ENCODE data around the gene CCDC92.

Gene CCDC92, protein sequence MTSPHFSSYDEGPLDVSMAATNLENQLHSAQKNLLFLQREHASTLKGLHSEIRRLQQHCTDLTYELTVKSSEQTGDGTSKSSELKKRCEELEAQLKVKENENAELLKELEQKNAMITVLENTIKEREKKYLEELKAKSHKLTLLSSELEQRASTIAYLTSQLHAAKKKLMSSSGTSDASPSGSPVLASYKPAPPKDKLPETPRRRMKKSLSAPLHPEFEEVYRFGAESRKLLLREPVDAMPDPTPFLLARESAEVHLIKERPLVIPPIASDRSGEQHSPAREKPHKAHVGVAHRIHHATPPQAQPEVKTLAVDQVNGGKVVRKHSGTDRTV

DNA sequence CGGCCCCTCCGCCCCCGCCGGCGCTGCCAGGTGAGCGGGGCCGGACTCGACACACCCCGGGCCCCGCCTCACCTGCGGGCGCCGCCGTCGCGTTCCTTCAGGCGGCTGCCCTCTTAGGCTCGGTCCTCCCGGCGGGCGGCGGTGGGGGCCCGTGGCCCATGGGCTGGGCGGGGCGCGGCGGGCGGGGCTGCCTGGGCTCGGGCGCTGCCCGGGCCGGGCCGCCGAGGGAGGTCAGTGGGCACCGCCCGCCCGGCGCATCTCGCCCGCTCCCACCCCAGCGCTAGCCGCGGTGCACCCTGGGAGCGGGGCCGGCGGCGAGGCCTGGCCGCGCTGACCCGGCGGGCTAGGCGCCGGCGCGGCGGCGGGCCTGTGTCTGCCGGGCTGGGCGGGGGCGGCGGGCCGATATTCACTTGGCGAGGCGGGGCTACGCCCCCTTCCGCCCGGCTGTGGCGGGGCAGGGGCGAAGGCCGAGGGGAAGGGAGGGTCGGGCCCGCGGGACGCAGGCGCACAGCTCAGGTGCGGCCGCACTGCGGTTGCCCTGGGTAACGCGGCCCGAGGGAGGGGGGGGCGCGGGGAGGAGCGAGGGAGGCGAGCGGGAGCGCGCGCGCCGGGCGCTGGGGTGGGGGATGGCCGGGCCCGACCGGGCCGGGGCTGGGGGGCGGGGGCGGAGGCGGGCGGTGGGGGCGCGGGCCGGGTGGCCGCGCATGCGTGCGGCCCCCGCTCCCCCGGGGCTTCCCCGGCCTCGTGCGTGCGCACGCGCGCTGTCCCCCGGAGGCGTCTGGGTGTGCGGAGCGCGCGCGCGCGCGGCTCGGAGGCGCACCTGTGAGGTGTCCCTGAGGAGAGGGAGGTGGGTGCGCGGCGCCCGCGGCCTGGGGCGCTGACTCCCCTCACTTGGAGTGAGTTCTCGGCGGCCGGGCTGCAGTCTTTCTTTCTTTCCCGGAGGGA lies at the start of gene CCDC92, which contains the start of gene ZNF664:
Gene CCDC92, minus strand, starts transcription at position 375 of the 945 bp plus-strand sequence. CDS start 28,526 bp downstream, outside the sequence.
Gene ZNF664, plus strand, starts transcription at position 759 of the 945 bp plus-strand sequence. CDS start 38,930 bp downstream, outside the sequence.
- DNase-seq (ENCODE audit: low read depth in 2 of 2): peak; percentile 90 to 92

DNA sequence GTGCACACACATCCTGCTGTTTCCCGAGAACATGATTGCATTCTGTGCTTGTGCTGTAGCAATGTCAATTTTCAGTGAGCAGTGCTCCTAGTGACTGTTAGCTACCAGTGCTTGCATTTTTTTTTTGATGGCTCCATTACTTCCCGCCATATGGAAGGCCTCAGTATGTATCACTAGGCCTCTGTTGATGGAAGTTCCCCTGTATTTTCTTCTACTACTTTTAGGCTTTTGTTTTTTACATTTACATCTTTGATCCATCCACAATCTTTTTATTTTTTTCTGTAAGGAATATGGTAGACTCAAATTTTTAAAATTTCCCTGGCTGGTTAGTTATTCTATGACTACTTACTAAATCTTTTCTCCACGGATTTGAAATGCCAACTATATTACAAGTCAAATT lies 49.5 kb upstream of the CCDC92 start:
- DNase-seq (ENCODE audit: low read depth in 2 of 2): no peak

DNA sequence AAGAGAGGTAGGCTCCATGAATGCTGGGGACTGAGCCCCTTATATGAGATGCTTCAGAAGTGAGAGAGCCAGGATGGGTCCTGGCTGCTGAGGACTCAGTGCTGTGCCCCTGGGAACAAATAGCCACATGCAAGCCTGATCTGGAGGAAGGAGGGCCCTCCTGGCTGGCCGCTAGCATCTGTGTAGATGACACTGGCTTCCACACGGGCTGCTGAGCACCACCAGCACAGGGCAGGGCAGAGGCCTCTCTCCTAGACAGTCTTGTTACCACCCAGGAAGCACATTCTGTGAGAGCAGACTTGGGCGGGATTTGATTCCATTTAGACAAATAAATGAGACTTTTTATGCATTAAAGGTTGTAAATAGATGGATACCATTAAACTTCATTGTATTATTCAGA lies 48.4 kb upstream of the CCDC92 start:
- DNase-seq (ENCODE audit: low read depth in 2 of 2): no peak

DNA sequence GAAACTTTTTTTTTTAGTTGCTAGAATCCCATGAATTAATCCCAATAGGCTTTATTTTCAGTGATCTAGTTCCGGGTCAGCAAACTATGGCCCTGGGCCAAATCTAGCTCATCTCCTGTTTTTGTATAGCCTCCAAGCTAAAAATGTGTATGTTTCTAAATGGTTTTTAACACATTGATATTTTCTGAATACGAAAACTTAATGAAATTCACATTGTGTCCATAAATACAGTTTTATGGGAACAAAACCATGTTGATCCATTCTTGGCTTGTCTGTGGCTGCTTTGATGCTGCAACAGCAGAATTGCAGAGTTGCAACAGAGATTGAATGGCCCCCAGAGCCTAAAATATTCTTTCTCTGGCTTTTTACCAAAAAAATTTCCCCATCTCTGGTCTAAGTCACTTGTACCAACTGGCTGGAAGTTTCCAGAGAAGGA lies 47.9 kb upstream of the CCDC92 start:
- no peak for DNase-seq (ENCODE audit: low read depth in 2 of 2)

DNA sequence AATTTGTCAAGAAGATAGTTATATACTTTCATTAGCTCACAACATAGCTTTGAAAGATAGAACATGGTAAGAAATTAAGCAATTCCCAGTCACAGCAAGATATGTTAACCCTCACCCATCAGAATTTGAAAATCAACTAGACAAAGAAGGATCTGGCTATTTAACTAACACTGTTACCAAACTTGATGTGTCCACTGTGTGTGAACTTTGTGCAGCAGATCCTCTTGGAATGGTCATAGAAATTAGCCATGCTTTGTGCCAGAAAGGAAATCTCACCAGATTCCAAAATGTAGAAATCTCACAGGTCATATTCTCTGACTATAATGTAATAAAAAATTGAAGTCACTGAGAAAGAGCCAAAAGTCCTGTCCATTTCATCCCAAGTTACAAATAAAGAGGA lies 46.5 kb upstream of the CCDC92 start:
- no peak for DNase-seq (ENCODE audit: low read depth in 2 of 2)

DNA sequence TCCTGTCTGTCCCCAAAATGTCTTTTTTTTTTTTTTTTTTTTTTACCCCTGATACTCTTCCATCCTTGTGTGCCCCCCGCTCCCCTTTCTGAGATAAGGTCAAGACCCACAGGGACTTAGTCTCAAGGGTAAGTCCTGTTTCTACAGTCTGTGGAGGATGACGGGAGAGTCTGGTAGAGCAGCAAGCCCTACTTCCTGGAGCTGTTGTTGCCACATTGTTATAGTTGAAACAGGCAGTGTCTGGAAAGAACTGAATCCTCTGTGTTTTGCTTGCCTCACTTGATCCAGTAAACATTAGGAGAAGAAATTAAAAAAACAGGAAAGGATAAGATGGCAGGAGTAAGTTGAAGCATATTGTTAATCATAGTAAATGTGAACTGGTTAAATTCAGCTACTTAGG lies 45.9 kb upstream of the CCDC92 start:
- no peak for DNase-seq (ENCODE audit: low read depth in 2 of 2)

DNA sequence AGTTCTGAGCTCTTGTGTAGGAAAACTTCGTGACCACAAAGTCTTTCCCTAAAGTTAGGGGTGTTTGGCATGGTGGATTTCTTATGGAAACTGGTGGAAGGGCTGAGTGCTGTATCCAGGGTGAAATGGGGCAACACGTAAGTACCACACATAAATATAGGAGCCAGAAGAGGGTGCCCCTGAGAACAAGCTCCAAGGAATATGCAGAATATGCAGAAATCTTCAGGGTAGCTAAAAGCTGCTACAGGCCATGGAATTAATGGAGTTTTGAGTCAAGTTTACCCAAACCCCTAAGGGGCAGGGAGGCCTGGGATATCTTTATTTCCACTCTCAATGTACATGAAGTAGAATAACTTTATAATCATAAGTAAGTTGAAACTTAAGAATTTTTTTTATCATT lies 44.4 kb upstream of the CCDC92 start:
- no peak for DNase-seq (ENCODE audit: low read depth in 2 of 2)

DNA sequence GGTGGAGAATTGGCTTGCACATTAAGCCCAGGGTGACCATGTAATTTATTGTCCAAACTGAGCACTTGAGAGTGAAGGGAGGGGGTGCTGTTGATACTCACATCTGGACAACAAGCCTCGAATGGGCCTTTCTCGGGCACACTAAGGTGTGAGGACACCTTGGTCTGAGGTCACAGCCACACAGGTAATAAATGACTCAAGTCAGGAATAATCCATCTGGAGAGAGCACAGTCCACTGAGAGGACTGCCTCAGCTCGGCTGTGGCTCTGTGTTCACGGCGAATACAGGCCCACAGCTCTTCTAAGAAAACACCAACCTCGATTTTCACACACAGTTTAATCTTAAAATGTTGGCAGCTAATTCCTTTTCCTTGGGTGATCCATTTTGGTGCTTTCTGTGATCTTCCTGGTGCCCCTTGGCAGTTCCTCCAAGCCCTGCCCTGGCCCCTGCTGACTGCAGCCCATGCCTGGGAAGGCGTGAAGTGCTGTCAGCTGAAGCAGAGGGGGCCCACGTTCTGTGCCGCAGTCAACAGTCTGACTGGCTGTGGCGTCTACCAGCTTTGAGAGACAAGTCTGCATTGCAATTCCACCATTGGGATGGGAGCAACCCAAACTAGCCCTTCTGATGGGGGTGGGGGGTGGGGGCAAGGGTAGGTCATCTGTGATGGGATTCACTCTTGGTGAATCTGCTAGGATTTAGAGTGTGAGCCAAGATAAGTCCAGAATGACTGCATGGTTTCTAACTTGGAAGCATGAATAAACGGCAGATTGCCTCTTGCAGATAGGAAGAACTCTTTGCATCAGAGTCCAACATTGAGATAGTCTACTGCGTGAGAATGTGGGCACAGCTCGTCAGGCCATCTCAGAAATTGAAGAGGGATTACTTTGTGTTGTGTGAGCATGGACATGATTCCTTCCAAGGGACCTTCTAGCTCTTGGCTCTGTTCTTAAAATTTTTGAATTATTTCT lies 43.1 kb upstream of the CCDC92 start:
- no peak for DNase-seq (ENCODE audit: low read depth in 2 of 2)

DNA sequence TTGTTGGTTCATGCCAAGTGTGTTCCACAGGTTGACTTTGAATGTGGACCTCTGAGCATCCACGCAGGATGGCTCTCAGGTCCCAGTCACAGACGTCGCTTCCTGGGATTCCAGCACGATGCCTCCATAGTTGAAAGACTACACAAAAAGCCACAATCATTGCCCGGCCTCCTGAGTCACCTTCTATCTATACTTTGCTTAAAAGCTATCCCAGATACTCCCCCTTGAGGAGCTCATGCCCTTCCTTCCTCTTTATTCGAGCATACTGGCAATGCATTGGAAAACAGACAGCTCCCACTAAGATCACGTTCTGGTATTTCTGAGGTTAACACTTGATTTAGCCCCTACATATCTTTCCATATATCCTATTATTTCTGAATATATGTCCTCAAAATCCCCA lies 40.4 kb upstream of the CCDC92 start:
- DNase-seq (ENCODE audit: low read depth in 2 of 2): no peak

DNA sequence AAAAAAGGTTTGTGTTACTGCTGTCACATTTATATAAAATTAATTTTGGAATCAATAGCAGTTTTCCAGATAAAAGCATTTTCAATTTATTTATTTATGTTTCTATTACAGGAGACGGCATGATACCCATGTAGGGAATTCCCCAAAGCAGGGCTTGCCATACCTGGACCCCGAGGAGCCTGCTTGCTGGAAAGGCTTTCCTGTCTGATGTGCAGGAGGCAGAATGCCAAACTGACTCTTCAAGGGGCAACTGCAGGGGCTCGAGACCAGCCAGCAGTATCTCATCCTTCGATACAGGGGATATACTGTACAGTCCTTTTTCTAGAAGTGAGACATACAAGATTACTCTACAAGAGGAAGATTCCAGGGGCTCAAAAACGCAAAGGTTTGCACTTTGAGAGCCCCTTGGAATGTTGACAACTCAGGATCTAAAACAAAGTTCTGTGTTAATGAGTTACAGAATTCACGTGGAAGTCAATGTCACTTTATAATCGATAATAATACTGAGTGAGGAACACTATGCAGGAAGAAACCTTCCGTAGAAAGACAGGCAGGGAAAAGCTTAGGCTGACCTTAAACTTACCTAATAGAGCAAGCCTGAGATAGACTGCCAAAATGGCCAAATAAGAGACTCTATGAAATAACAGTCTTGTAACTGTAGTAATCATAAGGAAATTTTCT lies 38.9 kb upstream of the CCDC92 start:
- no peak for DNase-seq (ENCODE audit: low read depth in 2 of 2)

DNA sequence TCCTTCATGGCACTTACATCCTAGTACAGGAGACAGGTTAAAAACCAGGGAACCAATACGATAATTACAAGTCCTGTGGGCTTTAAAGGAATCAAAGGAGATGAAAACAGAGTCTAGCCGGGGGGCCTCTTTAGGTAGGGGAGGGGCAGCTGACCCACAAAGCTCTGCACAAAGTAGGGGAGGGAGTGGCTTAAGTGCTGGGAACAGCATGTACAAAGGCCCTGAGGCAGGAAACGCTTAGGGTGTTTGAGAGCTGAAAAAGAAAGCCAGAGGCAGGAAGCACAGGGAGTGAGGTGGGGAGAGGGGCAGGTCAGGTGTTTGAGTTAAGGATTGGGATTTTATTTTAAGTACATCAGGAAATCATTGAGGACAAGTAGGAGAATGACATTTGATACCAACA lies 38.1 kb upstream of the CCDC92 start:
- DNase-seq (ENCODE audit: low read depth in 2 of 2): no peak

DNA sequence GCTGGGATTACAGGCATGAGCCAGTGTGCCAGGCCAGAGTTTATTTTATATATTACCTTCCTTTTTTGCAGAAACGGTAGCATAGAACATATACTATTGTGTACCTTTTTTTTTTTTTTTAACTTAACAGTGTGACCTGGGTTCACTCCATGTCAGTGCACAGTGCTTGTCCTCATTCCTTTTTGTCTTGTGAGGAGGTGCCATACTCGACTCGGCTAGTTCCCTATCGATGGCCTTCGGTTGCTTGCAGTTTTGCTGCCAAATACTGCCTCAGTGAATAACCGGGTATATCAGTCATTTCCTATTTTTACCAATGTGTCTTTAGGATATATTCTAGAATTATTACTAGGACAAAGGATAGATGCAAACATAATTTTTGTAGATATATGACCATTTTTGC lies 37.1 kb upstream of the CCDC92 start:
- DNase-seq (ENCODE audit: low read depth in 2 of 2): no peak

DNA sequence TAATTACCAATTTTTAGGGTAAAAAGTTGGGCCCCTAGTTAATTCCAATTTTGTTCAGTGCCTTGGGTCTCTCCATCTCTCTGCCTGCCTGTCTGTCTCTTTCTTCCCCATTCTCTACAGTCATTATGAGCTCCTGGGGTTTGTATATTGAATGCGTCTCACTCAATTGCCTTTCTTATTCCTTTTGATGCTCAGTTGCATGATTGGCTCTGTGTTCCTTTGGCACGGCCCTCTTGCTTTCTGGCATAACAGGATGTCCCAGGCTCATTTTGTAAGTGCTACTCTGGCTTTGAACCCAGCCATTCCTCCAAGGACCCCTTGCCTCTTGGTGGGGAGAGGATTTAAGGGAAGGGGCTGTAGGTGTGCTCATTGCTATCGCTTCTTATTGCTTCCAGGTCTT lies 36.0 kb upstream of the CCDC92 start:
- no peak for DNase-seq (ENCODE audit: low read depth in 2 of 2)

DNA sequence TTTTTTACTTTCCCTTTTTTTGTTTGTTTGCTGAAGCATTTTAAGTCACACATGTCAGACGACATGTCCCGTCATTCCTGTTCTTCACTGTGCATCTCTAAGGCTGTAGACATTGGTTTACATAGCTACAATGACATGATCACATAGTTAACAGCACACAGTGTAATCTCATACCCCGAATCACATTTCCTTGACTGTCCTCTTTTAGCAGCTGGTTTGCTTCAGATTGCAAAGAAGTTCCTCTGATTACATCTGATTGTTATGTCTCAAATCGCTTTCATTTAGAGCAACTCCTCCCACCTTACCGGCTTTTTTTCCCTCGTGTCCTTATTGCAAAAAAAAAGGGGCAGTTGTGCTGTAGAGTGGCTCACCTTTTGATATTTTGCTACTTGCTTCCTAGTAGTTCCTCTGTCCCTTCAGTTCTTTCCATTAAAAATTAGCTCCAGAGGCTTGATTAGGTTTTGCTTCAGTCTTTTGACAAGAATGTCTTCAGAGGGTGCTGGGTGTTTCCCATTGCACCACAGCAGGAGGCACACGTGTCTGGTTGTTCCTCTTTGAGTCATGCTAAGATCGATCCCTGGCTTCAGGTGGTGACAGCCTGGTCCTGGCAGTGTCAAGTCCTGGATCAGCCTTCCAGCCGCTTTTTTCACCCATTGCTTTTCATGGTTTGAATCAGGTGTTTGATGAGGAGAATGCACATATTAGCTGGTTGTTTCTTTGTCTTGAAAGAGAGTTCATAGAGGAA lies 35.4 kb upstream of the CCDC92 start:
- no peak for DNase-seq (ENCODE audit: low read depth in 2 of 2)

DNA sequence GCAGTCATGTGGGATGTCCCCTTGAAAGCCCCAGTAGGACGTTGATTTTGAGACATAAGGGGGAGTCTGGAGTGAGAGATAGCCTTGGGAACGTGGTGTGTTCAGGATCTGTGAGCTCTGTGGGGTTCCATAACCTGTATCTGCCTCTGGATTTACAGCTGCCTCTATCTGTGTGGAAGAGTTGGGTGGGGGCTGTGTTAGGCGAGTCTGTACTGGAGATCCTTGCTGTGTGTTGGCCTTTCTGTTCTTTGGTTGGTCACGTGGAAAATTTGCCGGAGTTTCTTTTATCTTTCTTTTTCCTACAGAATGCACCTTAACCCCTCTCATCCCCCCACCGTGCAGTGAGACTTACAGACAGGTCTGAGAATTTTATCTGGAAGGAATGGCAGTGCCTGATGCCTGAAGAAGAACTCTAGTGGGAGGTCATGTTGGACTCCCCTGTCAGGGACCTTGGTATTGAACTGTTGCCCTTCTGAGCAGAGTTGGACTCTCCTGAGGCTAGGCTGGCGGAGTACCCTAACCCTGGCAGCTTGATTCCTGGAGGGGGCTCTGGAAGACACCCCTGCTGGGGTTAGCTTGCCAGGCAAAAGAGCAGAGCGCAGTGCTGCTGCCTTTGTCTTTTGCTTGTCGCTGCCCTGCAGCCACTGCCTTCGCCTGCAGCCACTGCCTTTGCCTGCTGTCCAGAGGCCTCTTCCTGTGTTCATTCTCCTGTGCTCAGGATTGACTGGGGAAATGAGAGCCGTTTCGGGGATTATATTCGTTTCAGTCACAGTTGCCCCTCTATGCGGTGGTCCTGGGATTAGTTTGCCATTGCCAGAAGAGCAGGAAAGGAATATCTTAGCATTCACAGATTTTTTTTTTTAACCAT lies 34.4 kb upstream of the CCDC92 start:
- no peak for DNase-seq (ENCODE audit: low read depth in 2 of 2)

DNA sequence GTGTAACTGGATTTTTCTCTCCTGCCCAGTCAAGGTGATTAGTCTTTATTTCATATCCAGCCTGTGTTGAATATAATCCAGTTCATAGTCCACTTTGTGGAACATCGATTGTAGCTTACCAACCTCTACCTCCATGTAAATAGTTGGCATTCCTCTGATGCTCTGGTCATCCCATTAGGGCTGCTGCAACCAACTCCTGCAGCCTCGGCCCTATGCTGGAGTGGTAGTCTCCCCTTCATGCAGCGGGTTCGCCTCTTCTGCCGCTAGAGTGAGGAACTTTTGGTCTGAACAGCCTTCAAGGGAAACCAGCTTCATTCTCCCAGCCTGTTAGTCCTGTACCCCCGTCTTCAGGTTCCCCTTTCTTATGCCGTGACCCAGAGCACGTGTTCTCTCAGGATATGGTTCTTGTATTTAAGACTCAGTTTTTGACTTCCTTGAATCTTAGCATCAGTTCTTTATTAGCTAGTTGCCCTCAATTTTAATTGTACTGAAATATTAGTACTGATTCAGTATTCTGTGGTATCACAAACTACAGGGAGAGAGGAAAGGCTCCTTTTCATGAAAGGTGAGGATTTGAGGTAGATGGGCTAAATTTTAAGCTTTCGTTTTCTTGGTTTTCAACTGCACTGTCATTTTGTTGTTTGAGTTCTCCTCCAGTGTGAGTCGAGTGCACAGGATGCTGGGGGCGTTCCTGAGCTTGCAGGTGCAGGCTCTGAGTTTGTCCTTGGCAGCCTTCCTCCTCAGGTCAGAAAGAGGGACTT lies 33.6 kb upstream of the CCDC92 start:
- DNase-seq (ENCODE audit: low read depth in 2 of 2): no peak

DNA sequence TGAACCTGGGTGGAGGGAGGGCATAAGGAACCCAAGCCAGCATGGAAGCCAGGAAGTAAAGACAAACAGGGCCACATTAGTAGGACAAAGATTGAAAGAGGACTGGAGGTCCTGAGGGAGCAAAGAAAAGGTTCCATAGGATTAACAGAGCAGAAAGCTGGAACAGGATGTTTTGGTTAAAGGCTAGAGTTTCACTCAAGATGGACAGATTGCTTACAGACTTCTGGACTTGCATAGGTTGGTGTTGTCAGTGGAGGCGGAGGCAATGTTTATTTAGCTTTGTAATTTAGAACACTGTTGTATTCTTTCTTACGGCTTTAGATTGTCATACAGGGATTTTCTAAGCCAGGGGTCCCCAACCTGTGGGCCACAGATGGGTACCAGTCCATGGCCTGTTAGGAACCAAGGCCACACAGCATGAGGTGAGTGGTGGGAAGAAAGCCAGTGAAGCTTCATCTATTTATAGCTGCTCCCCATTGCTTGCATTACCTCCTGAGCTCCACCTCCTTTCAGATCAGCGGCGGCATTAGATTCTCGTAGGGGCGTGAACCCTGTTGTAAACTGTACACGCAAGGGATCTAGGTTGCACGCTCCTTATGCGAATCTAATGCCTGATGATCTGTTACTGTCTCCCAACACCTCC lies 31.7 kb upstream of the CCDC92 start:
- no peak for DNase-seq (ENCODE audit: low read depth in 2 of 2)

DNA sequence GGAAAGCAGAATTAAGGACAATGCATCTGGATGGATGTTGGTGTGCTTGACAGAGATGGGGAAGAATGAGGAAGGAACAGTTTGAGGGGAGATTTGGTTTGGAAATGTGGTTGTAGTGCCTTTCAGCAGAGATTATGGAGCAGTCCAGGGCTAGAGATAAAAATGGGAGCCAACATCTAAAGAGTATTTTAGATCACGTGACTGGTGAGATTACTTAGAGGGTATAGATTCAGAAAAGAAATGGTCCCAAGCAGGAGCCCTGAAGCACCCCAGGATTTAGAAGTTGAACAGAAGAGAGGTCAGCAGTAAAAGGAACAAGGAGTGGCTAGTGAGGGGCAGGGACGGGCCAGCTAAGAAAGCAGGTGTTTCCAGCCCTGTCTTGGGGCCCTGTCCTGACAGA lies 30.0 kb upstream of the CCDC92 start:
- DNase-seq (ENCODE audit: low read depth in 2 of 2): no peak
